Calu3 (cell line): ENCODE data around the gene SLCO3A1. TPM values are rescaled to one million over a fixed set of nuclear protein-coding genes. Genes with fewer than 3 reads are reported as not detected.

Experiments used
- BruUV-seq: library from RNA; stranded (reverse); fragments of 400-500 nt; replicated peaks from 2 replicates; lab custom pipeline; 2021; lab: Mats Ljungman, UMichigan
- CTCF ChIA-PET: fragments of 300-600 bp; sonication (Branson Sonifier 250); formaldehyde crosslinking; loops from one replicate; lab custom pipeline; 2022; ENCODE audit warnings: antibody characterized with exemption; lab: Charles Lee
- DNase-seq: peaks from one replicate; pipeline ENCODE4 v3.0.0; 2022
- H3K27ac Mint-ChIP-seq: one replicate; pipeline ENCODE4 v1.8.0; 2022; ENCODE audit warnings: mixed read lengths; ENCODE audit not compliant: unreplicated experiment
- H3K27me3 Mint-ChIP-seq: one replicate; pipeline ENCODE4 v1.8.0; 2022; ENCODE audit warnings: mixed read lengths; ENCODE audit not compliant: unreplicated experiment
- H3K36me3 Mint-ChIP-seq: one replicate; pipeline ENCODE4 v1.8.0; 2022; ENCODE audit warnings: mild to moderate bottlenecking, moderate library complexity, mixed read lengths; ENCODE audit not compliant: insufficient read depth, unreplicated experiment
- H3K4me1 Mint-ChIP-seq: one replicate; pipeline ENCODE4 v1.8.0; 2022; ENCODE audit warnings: mild to moderate bottlenecking, low read depth, mixed read lengths; ENCODE audit not compliant: unreplicated experiment
- H3K4me3 Mint-ChIP-seq: one replicate; pipeline ENCODE4 v1.8.0; 2022; ENCODE audit warnings: mild to moderate bottlenecking, low read depth, moderate library complexity, mixed read lengths; ENCODE audit not compliant: unreplicated experiment
- H3K9me3 Mint-ChIP-seq: one replicate; pipeline ENCODE4 v1.8.0; 2022; ENCODE audit warnings: low read depth, mixed read lengths; ENCODE audit not compliant: unreplicated experiment
- intact Hi-C: fragments of 100-400 bp; cut with micrococcal nuclease; formaldehyde crosslinking; loops from one replicate; pipeline ENCODE4 v1.10.0; 2022; ENCODE audit not compliant: unreplicated experiment
- total RNA-seq: library from RNA; stranded (reverse); gene quantifications from 2 replicates; pipeline ENCODE4 v1.2.3, GENCODE V29; 2022
- TF ChIP-seq, protein P1 (sequence below): fragments of 200-600 bp; IDR thresholded peaks from one replicate; pipeline ENCODE4 v1.8.0; 2022; ENCODE audit warnings: antibody characterized with exemption; ENCODE audit not compliant: unreplicated experiment

SLCO3A1 gene
- total RNA-seq, 1 experiment from 2014 or later = 65.9 TPM

GRCh38 chr15:91870876-91871537 lies 17.5 kb downstream of the SLCO3A1 start:
- Mint-ChIP-seq H3K9me3 (no peaks in the 10 kb centered on the region), H3K4me3 (no peak overlapping the region), H3K27ac (no peak overlapping the region), H3K4me1 (peaks cover 45% of the 10 kb centered on the region), H3K36me3 (peaks cover 9% of the 10 kb centered on the region), H3K27me3 (no peaks in the 10 kb centered on the region)
- no peak for DNase-seq
- no TSS peak for BruUV-seq
- TF ChIP-seq, protein P1, sequence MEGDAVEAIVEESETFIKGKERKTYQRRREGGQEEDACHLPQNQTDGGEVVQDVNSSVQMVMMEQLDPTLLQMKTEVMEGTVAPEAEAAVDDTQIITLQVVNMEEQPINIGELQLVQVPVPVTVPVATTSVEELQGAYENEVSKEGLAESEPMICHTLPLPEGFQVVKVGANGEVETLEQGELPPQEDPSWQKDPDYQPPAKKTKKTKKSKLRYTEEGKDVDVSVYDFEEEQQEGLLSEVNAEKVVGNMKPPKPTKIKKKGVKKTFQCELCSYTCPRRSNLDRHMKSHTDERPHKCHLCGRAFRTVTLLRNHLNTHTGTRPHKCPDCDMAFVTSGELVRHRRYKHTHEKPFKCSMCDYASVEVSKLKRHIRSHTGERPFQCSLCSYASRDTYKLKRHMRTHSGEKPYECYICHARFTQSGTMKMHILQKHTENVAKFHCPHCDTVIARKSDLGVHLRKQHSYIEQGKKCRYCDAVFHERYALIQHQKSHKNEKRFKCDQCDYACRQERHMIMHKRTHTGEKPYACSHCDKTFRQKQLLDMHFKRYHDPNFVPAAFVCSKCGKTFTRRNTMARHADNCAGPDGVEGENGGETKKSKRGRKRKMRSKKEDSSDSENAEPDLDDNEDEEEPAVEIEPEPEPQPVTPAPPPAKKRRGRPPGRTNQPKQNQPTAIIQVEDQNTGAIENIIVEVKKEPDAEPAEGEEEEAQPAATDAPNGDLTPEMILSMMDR = no peak
- CTCF ChIA-PET = no interaction called here
- intact Hi-C loops = no loop called here

DNA sequence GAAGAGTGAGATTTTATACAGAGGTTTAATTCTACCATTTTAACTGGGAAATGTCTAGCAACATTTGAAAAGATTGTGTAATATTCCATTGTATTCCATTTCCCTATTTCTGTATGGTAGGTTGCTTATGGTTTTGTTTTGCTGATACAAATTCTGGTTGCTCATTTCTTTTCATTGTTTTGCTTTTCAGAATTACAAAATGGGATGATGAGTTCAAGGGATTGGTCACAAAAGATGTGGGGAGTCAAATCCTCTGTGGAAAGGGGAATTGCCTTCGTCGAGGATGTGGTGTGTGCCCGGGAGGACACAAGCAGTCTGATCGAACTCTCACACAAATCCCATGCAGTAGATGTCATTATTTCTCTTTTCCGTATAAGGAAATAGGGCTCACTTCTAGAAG lies 18.3 kb downstream of the SLCO3A1 start:
- intact Hi-C loops = no loop called here
- CTCF ChIA-PET = no interaction called here
- no TSS peak for BruUV-seq
- TF ChIP-seq, protein P1 = no peak
- Mint-ChIP-seq H3K27ac (no peak overlapping the region), H3K4me3 (no peak overlapping the region), H3K36me3 (peaks cover 9% of the 10 kb centered on the region), H3K4me1 (peaks cover 37% of the 10 kb centered on the region), H3K9me3 (no peaks in the 10 kb centered on the region), H3K27me3 (no peaks in the 10 kb centered on the region)
- DNase-seq = no peak

- no peaks in the 10 kb centered on the region for H3K9me3 Mint-ChIP-seq
- intact Hi-C loops = no loop called here
- no peak for DNase-seq
- peaks cover 8% of the 10 kb centered on the region for H3K36me3 Mint-ChIP-seq
- TF ChIP-seq, protein P1 = no peak
- CTCF ChIA-PET = no interaction called here
- BruUV-seq = no TSS peak
- H3K4me1 Mint-ChIP-seq = peaks cover 29% of the 10 kb centered on the region
- no peak overlapping the region for H3K27ac Mint-ChIP-seq
- H3K4me3 Mint-ChIP-seq = no peak overlapping the region
- H3K27me3 Mint-ChIP-seq = no peaks in the 10 kb centered on the region
These were observed 19.0 kb downstream of the SLCO3A1 start for GRCh38 chr15:91872356-91873137.

GRCh38 chr15:91873138-91873536 lies 19.6 kb downstream of the SLCO3A1 start:
- CTCF ChIA-PET = no interaction called here

More at GRCh38 chr15:91873138-91873536, 19.6 kb downstream of the SLCO3A1 start:
- H3K9me3 Mint-ChIP-seq = no peaks in the 10 kb centered on the region
- peaks cover 24% of the 10 kb centered on the region for H3K4me1 Mint-ChIP-seq
- TF ChIP-seq, protein P1 = no peak
- no TSS peak for BruUV-seq
- H3K27me3 Mint-ChIP-seq = no peaks in the 10 kb centered on the region
- intact Hi-C loops = no loop called here
- DNase-seq = no peak
- H3K27ac Mint-ChIP-seq = no peak overlapping the region
- H3K4me3 Mint-ChIP-seq = no peak overlapping the region
- H3K36me3 Mint-ChIP-seq = peaks cover 4% of the 10 kb centered on the region
